Lung microvascular endothelial cell (primary cell): ENCODE data around the gene FBXO21. TPM values are rescaled to one million over a fixed set of nuclear protein-coding genes. Genes with fewer than 3 reads are reported as not detected.
A peak's percentile ranks its signal among the peaks of the same experiment; 100 is the strongest.

ENCODE experiments used
- DNase-seq, 2 donors: peaks; one replicate each; pipeline versions ENCODE4 v3.0.0 to v3.0.0-alpha.2; 2010; ENCODE audit warnings: low read depth in 2 of 2
- total RNA-seq: library from RNA; depleted of rRNA; stranded (reverse); fragments of >200 nt; gene quantifications from 2 replicates; pipeline ENCODE4 v1.2.1, GENCODE V29; 2014

FBXO21 gene
- total RNA-seq, 1 donor from 2014 or later = 114 TPM

DNA sequence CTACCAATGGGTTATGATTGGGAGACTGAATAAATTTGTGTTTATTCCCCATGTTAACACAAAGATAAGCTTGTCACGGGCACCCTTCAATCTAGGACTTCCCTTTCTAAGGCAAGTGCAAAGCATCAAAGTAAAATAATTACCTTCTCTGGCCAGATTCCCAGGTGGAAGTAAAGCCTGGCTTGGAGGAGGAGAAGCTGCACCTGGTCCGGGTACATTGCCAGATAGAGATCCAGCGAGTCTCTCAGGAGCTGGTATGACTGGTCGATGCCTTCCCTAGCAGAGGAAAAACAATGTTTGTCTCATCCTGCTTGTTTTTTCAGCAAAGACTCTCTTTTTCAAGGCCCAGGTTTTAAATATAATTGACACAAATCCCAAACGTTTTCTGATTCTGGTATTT is 24.9 kb downstream of the FBXO21 start:
- DNase-seq = no peak

DNA sequence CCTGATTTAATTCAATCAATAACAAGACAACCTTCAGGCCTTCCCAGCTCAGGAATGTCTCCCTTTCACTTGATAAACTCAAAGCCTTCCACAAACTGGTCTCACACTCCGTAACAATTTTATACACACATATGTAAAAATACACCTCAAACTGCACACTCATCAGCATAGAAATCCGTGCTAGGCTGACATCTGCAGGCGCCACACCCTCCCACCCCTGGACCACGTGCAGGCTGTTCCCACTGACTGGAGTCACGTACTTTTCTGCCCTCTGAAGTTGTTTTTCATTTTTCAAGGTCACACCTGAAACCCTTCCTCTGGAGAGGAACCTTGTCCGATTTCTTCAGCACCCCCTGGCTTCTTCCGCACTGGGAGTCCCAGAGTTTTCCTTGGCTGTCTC is 27.6 kb downstream of the FBXO21 start:
- DNase-seq = no peak

DNA sequence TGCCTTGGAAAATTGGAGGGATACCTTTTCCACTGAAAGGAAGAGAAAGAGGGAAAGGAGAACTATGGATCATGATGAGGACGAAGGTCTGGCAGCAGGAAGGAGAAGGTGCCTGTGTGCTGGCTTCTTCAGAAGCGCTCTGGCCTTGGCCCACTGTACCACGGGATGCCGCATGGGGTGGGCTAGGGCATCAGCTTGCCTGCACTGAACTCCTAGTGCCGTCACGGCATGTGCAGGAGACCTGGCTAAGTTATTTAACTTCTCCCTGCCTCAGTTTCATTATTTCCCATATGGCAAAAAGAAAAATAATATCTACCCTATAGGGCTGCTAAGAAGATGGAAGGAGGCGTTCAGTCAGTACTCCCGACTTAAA is 28.1 kb downstream of the FBXO21 start:
- no peak for DNase-seq

DNA sequence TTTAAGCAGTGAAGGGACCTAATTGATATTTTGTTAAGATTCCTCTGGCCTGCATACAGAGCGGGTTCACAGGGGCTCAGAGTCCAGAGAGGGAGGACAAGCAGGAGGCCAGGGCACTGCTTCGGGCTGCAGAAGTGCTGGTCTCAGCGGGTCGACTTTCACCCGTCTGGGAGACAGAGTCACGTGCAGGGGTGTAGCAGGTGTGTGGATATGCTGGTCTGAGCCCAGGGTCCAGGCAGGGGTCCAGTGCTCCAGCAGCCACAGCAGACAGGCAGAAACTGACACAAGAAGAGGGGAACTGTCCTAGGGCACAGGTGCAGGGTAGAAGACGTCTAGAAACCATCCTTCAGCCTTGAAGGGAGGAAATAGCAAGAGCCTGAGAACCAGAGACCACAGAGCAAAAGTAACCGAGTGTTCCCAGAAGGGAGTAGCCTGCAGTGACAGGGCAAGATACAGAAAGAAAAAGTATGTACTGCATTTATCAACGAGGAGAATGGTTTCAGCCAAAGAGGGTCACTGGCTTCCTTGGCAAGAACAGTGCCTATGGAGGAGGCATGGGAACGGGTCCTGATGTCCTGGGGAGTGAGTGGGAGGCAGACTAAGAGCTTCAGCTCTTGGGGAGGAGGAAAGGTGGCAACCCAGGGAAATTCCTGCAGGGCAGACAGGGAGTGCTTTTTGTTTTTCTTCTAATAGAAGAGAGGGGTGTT is 28.7 kb downstream of the FBXO21 start:
- no peak for DNase-seq

DNA sequence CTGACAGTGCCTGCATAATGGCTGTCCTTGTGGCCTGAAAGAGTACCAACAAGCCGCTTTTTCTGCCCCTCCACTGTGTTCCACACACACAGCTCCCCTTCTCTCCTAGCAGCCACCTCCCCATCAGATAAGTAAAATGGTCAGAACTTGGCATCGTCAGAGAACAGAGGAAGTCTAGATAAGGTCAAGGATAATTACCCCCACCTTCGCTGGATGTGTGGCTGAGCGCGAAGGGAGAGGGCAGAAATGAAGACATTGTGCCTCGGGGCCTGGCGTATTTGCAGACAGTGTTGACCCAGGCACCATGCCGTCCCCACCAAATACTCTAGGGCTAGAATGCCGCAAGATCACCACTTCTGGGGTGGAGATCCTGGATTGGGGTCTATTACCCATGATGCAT is 30.6 kb downstream of the FBXO21 start:
- no peak for DNase-seq

DNA sequence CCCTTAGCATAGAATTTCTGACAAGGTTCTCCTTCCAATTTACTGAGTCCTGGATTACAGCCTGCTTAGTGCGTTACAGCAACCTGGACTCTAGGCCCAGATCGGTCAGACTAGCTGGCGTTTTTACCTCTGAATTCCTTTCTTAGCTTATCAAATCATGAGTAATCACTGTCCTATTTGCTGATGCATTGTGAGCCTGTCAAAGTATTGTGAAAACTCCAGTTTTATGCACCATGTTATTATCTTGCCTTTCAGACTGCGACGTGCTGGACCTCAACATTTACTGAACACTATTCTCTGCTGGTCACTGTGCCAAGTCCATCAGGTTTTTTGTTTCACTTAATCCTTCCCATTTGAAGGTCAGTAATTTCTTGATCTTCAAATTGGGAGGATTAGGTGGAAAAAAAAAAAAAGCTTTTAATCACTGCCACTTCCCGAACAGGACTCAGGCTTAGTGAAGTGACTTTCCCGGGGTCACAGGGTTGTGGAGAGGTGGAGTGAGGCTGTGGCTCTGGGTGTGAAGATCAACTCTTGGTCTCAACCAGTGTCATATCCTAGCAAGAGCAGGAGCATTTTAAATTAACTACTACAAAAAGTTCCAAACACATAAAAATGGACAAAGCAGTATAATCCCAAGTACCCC is 31.2 kb downstream of the FBXO21 start:
- no peak for DNase-seq

DNA sequence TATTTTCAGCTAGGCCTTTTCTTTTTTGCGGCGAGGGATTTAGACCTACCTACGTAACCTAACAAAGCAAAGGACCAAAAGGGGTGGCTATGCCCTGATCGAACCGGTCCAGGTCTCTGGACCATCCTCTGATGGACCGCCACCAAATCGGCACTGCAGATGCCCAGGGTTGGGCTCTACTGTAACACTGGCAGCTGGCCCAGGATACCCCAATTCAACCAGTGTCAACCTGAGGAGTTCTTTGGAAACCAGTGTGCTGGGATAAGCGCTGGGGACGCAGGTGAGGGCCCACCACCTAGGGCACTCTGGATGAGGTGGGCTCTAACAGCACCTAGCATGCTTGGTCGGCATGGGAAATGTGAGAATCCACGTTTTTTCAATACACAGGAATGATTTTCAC is 32.2 kb downstream of the FBXO21 start:
- DNase-seq = no peak

DNA sequence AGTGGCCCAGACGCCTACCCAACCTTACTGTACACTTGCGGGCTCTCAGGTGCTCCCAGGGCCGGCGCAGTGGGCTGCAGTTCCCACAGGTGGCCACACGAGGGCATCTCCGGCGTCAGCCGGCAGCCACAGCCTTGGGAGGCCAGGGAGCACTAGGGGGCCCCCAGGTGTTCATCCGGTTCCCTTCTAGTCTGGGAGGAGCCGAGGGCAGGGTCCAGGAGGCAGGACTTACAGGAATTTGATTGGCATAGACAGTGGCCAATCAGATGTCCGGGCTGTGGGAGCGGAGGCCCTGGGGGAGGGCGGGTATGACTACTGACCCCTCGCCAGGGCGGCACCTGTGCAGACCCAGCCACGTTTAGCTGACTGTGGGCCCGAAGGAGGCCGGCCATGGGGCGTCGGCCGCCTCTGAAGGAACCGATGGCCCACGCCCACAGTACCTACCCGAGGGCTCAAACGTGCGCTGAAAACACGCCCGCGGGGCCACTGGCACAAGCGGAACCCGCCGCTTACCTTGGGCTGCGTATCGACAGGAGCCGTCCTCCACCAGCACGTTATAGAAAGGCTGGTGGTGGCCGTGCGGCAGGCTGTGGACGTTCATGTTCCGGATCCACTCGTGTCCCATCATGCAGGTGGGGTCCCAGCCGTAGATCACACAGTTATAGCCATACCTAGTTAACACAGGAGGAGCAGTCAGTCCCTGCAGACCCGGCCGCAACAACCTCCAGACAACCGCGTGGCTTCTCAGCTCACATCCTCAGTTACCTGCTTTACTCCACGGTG is 34.8 kb downstream of the FBXO21 start:
- DNase-seq = peak; percentile 27 to 68

DNA sequence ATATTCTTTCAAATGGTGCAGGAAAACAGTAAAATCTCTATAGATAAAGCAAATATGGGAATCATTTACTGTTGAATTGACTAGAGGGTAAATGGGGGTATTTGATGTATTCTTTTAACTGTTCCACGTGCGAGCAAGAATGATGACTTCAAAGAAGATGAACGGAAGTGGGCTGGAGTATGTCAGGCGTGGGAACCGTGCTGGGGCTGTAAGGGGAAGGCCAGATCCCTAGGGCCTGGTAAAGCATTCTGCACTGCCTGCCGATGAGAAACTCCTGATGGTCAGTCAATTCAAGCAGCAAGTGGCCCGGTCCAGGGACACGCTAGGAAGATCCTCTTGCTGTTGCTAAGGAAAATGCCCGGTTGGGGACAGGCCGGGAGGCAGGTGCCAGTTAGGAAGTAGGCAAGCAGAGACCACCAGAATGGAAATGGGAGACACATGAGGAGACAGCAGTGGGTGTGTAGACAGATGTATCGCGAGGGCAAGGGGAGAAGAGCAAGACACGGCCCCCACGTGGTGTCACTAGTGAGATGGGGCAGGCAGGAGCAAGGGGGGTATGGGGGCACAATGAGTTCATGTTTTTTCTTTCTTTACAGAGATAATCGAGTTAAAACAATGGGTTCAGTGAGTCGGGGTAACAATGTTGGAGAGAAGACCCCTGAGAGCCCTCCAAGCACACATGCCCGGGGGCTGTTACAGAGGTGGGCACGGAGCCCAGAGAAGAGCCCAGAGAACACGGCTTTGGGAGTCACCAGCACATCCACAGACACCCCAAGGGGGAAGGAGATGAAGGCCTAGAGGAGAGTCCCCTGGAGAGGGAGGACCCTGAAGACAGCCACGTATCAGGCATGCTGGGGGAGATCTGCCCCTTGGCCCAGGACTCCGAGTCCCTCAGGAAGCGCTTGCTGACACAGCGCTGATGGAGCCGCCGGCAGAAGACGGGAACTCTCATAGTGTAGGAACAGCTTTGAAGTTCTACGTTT is 37.2 kb downstream of the FBXO21 start:
- DNase-seq = no peak

DNA sequence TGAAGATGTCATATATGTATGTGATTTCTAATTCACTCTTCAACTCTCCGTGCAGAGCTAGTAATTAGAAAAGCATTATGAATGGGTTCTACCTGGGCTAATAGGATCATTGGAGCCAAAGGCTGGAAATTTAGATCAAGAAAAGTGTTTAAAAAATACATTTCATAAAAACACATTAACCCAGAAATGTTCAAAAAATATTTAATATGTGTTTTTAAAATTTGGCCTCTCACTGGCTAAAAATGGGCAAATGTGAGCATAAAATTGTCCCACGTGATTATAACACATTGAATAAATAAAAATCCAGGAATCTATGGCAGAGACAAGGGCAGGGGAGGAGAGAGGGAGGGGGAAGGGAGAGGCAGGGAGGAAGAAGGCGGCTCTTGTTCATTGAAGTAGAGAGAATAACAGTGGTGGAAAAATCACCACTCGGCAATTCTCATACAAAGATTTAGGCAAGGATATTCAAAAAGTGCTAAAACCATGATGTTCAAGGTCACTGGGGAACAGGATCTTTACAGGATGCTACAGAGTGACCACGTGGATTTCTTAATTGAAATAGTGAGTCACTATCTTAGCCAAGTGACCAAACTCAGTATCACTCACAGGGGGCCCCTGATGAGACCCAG is 38.8 kb downstream of the FBXO21 start:
- no peak for DNase-seq

DNA sequence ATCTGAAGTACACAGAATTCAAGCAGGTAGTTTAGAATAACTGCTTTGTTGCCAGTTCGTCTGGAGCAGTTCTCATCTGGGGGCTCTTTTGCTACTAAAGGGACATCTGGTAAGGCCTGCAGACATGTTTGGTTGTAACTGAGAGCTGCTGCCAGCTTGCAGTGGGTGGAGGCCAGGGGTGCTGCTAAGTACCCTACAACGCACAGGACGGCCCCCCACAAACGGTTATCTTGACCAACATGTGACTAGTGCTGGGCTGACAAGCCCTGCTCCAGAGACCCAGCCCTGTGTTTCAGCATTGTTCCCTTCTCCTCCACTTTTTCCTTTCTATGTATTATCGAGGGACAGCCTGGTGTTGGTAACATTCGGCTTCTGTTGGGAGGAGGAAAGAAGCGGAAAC is 40.8 kb downstream of the FBXO21 start:
- no peak for DNase-seq

DNA sequence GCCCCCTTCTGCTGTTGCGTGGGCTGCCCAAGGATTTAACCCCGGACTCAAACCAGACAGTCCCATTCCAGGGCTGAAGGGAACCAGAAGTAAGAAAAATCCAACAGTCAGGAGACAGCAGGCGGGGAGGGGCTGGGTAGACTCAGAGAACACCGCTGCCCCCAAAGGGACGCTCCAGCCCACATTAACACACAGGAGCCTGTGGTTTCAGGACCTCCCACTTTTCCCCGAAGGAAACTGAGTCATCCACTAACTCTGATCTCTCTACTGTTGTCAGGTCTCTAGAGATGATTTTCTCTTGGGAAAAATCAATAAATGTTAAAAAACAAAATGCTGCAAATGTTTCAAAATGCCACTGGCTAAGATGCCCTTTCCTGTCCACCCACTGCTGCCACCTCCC is 41.6 kb downstream of the FBXO21 start:
- peak in 1 of 2 donors; percentile 50 for DNase-seq

DNA sequence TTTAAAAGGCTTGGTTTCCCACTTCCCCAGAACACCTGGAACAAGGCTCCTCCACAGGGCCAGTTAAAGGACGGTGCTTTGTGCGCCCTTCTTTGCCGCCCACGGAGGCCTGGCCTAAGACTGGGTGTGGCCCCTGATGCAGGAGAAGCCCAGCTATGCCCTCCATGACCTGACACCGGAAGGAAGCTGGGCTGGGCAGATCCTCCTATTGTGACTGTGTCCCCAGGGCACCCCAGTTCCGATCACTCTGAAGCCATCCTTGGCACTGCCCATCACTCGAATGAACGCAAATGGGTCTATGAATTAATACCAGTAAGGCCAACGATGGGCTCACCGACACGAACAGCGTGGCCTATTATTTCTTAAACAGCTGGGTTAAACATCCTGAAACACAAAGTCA is 42.6 kb downstream of the FBXO21 start:
- no peak for DNase-seq

DNA sequence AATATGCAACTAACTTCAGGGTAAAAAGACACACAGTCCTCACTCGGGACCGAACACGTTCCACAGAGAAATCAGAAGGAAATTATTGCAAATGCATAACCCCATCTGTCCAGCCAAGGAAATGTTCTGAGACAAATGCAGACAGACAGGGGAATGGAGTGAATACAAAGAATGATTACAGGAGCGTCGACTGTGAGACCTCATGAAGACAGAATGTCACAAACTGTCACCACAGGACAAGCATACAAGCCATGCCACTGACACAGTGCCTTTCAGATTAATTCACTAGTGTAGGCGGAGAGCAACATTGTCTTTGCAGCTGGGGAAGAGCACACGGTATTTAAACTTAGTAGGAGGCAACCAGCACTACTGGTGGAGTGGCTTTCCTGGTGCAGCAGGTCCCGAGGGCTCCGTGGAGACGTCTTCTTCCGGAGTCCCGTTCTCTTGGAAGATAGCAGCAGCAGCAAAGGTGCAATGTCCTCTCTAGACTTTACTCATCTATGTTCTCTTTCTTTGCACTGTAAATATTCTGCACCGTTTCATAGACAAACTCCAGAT is 44.6 kb downstream of the FBXO21 start:
- no peak for DNase-seq

DNA sequence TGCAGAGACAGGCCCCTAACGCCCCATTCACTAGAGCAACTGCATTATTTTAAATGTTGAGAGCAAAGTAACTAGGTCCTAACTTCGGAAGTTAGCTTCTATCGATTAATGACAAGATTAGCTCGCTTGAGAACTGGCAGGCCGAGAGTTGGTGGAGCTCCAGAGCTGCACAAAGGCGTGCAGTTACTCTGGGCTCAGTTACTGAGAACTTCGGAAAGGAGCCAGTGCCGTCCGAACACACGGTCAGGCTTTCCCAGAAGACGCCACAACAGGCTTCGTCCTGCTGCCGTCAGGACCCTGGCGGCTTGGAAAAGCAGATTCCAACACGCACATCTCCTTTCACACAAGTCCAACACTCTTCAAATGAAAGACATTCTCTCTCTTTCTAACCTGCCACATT is 45.7 kb downstream of the FBXO21 start:
- DNase-seq = no peak

DNA sequence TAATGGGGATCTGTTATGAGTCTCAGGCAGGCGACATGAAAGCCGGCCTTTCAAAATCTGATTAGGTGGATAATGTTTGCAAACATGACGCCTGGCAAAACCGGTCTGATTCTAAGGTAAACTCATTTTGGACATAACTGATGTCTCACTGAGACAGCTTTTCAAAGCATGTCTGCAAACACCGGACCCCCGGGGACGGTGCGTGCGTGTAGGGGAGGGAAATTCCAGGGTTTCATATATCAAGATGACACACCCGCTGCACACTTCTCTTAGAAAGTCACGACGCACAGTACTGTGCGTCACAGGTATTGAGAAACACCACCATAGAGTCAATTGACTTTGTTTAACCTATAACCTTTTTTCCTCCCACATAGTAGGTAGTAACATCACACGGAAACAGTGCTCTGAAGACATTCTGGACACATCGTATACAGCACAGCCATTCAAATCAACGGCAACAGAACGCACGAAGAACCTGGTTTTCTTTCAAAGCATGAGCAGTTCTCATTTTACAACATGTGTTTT is 47.2 kb downstream of the FBXO21 start:
- DNase-seq = no peak

DNA sequence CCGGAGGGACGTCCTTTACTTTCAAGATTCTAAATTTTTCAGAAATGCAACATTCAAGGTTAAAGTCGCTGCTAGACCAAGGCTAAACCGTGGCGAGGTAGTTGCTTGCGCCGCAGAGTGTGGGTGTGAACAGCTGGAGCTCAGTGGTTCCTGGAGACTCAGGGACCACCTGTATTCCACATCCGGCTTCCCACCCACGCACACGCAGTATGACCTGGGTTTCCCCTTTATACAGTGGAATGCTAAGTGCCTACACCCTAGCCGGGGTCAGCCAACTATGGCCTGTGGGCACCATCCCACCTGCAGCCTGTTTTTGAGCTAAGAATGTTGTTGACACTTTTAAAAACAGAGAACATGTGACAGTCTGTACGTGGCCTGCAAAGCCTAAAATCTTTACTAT is 48.2 kb downstream of the FBXO21 start:
- no peak for DNase-seq

DNA sequence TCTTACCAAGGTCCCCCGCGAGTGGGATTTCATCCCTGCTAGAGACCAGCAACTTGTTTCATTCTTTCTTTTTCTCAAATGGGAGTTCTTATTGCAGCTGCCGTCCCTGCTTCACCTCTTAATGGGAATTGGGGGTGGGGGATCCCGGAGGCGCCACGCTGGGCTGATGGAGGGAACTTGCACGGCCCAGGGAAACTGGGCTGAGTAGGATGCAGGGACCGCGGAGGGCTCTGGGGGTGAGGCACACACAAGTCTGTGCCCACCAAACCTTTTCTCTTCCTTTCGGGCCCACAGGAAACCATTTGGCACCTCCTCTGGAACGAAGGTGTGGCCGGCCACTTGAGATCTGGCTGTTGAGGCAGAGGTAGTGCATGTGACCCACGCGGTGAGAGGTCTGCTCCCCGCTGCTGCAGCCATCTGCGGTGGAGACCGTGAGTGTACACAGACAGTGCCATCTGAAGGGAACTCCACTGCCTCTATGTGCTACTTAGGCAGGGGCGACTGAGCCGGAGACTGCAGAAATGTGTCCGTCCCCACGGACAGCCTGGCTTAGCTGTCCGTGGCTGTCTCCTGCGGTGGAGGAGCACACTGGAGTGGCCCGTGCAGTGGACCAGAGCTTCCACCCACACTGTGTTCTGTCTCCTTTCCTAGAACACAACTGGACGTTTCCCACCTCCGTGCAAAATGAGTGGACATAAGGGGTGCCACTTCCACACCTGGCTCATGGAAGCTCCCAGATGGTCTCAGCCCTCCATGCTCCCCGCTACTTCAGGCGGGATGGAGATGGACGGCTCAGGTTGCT is 49.0 kb downstream of the FBXO21 start:
- DNase-seq = no peak

DNA sequence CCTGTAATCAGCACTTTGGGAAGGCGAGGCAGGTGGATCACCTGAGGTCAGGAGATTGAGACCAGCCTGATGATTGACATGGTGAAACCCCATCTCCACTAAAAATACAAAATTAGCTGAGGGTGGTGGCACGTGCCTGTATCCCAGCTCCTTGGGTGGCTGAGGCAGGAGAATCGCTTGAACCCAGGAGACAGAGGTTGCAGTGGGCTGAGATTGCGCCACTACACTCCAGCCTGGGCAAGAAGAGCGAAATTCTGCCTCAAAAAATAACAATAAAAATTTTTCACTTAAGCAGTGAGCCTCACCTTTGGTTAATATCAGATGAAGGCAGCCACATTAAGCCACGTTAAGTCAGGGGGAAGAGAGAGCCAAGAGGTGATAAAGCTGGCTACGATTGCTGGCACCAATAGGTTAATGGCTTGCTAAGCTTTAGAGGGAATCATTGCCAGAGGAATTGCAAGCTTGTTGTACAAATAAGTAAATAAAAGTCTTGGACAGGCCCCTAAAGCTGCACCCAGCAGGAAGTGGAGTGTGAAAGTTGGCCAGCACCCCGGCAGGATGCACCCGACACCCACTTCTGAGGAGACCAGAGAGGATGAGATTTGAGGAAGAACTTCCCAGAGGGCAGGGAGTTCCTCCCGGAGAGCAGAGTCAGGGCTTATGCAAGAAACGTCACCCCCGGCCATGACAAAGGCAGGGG is 49.7 kb downstream of the FBXO21 start:
- DNase-seq = no peak
